PC-3 (cell line): ENCODE data around the gene E2F7. TPM values are rescaled to one million over a fixed set of nuclear protein-coding genes. Genes with fewer than 3 reads are reported as not detected.

ENCODE experiments used
- ATAC-seq: fragments of 200-7000 bp; cut with Tn5 transposase; 2 replicates; pipeline ENCODE4 v1.9.1; 2020; ENCODE audit warnings: mild to moderate bottlenecking, moderate library complexity
- BruUV-seq: library from RNA; stranded (reverse); fragments of 400-500 nt; replicated peaks from 2 replicates; lab custom pipeline; 2021; lab: Mats Ljungman, UMichigan
- CTCF ChIA-PET: fragments of 300-600 bp; sonication (Branson Sonifier 250); formaldehyde crosslinking; loops from one replicate; lab custom pipeline; 2022; ENCODE audit warnings: antibody characterized with exemption; lab: Charles Lee
- POLR2A ChIA-PET: fragments of 300-600 bp; sonication (Branson Sonifier 250); formaldehyde crosslinking; loops from one replicate; lab custom pipeline; 2022; ENCODE audit warnings: antibody characterized with exemption; ENCODE audit not compliant: unreplicated experiment; lab: Charles Lee
- DNase-seq: peaks from one replicate; pipeline ENCODE4 v3.0.0-alpha.2; 2015
- H2AFZ ChIP-seq: fragments of 300-600 bp; sonication (generic); 2 replicates; pipeline ENCODE4 v1.6.0; 2016; ENCODE audit warnings: antibody characterized with exemption, low read length
- H3F3A ChIP-seq: fragments of 300-600 bp; sonication (generic); one replicate; pipeline ENCODE4 v1.6.0; 2017; ENCODE audit warnings: antibody characterized with exemption, low read length, control low read depth, mild to moderate bottlenecking; ENCODE audit not compliant: unreplicated experiment
- H3K27ac ChIP-seq: fragments of 300-600 bp; sonication (generic); 2 replicates; pipeline ENCODE4 v1.5.1; 2016; ENCODE audit warnings: mild to moderate bottlenecking, low read length
- H3K27me3 ChIP-seq: fragments of 300-600 bp; sonication (generic); 2 replicates; pipeline ENCODE4 v1.6.1; 2016; ENCODE audit warnings: low read length, mixed read lengths
- H3K36me3 ChIP-seq: fragments of 300-600 bp; sonication (generic); 2 replicates; pipeline ENCODE4 v1.6.1; 2016; ENCODE audit warnings: low read depth, mixed run types, low read length, mixed read lengths
- H3K4me1 ChIP-seq: fragments of 300-600 bp; sonication (generic); 2 replicates; pipeline ENCODE4 v1.5.1; 2016; ENCODE audit warnings: low read length; ENCODE audit not compliant: insufficient read depth
- H3K4me2 ChIP-seq: fragments of 300-600 bp; sonication (generic); 2 replicates; pipeline ENCODE4 v1.6.0; 2016; ENCODE audit warnings: low read length
- H3K4me3 ChIP-seq: fragments of 300-600 bp; sonication (generic); 2 replicates; pipeline ENCODE4 v1.5.1; 2016; ENCODE audit warnings: mild to moderate bottlenecking, low read length, mixed read lengths
- H3K79me2 ChIP-seq: fragments of 300-600 bp; sonication (generic); 2 replicates; pipeline ENCODE4 v1.6.1; 2017; ENCODE audit warnings: low read length, mixed read lengths
- H3K9ac ChIP-seq: fragments of 300-600 bp; sonication (generic); 2 replicates; pipeline ENCODE4 v1.6.0; 2016; ENCODE audit warnings: mild to moderate bottlenecking, low read length
- H3K9me2 ChIP-seq: fragments of 300-600 bp; sonication (generic); replicated peaks from 2 replicates; pipeline ENCODE4 v1.6.1; 2016; ENCODE audit warnings: mixed run types, low read length, mixed read lengths
- H3K9me3 ChIP-seq: fragments of 300-600 bp; sonication (generic); 2 replicates; pipeline ENCODE4 v1.6.1; 2016; ENCODE audit warnings: low read length, mixed read lengths
- H4K20me1 ChIP-seq: fragments of 300-600 bp; sonication (generic); 2 replicates; pipeline ENCODE4 v1.6.1; 2016; ENCODE audit warnings: low read length, mixed read lengths
- CTCF ChIP-seq: fragments of 300-600 bp; sonication (generic); conservative IDR thresholded peaks from 2 replicates; pipeline ENCODE4 v1.5.1; 2017; ENCODE audit warnings: antibody characterized with exemption, low read depth, mild to moderate bottlenecking, low read length
- EZH2 ChIP-seq: fragments of 300-600 bp; sonication (generic); IDR thresholded peaks from one replicate; pipeline ENCODE4 v1.6.1; 2017; ENCODE audit warnings: antibody characterized with exemption, mild to moderate bottlenecking, low read length; ENCODE audit not compliant: unreplicated experiment
- EZH2phosphoT487 ChIP-seq: fragments of 300-600 bp; sonication (generic); IDR thresholded peaks from 2 replicates; pipeline ENCODE4 v1.6.1; 2018; ENCODE audit warnings: mild to moderate bottlenecking, antibody characterized with exemption, low read length, borderline replicate concordance
- intact Hi-C: fragments of 100-400 bp; cut with micrococcal nuclease; formaldehyde crosslinking; loops from 2 replicates; pipeline ENCODE4 v1.9.0; 2023
- total RNA-seq: library from RNA; depleted of rRNA; stranded (reverse); fragments of >200 nt; gene quantifications from 2 replicates; pipeline ENCODE4 v1.2.3, GENCODE V29; 2014

The E2F7 gene
- total RNA-seq, 1 experiment from 2014 or later: 19.0 TPM

- H3K27me3 ChIP-seq: no peaks in the 10 kb centered on the region
Observed at GRCh38 chr12:77089686-77090220, 24.4 kb upstream of the E2F7 start.

GRCh38 chr12:77087427-77087826 lies 22.1 kb upstream of the E2F7 start:
- POLR2A ChIA-PET: no interaction called here
- Histone ChIP-seq H3K4me3 (no peak overlapping the region), H3F3A (no peaks in the 10 kb centered on the region)

More at GRCh38 chr12:77089686-77090220, 24.4 kb upstream of the E2F7 start:
- Histone ChIP-seq H3K36me3 (no peaks in the 10 kb centered on the region), H3K79me2 (no peaks in the 10 kb centered on the region), H3K27ac (no peak overlapping the region), H3K4me2 (no peak overlapping the region), H3K9me2 (no peaks in the 10 kb centered on the region), H3F3A (no peaks in the 10 kb centered on the region), H2AFZ (no peak overlapping the region), H3K9me3 (no peaks in the 10 kb centered on the region), H4K20me1 (no peaks in the 10 kb centered on the region), H3K9ac (no peak overlapping the region), H3K4me3 (no peak overlapping the region), H3K4me1 (no peaks in the 10 kb centered on the region)
- no peak for DNase-seq
- ATAC-seq: no peak
- BruUV-seq: no TSS peak
- intact Hi-C loops: no loop called here
- POLR2A ChIA-PET: interaction anchor here (0.6 kb wide), 1 partner anchor 31 kb away, joined by 3 read pairs; no protein-coding TSS in a partner anchor
- CTCF ChIA-PET: no interaction called here
- TF ChIP-seq EZH2 (no peak), CTCF (no peak), EZH2phosphoT487 (no peak)

More at GRCh38 chr12:77087427-77087826, 22.1 kb upstream of the E2F7 start:
- Histone ChIP-seq H3K9me3 (no peaks in the 10 kb centered on the region), H3K79me2 (no peaks in the 10 kb centered on the region), H3K36me3 (no peaks in the 10 kb centered on the region), H3K4me1 (no peaks in the 10 kb centered on the region), H3K9me2 (no peaks in the 10 kb centered on the region), H2AFZ (no peak overlapping the region), H3K9ac (no peak overlapping the region), H3K4me2 (no peak overlapping the region), H3K27ac (no peak overlapping the region), H4K20me1 (no peaks in the 10 kb centered on the region), H3K27me3 (no peaks in the 10 kb centered on the region)
- CTCF ChIA-PET: no interaction called here
- no peak for TF ChIP-seq CTCF
- no peak for TF ChIP-seq EZH2
- no peak for TF ChIP-seq EZH2phosphoT487
- no TSS peak for BruUV-seq
- DNase-seq: no peak
- no peak for ATAC-seq
- intact Hi-C loops: no loop called here
